Mammary epithelial cell (primary cell): Measurements from ENCODE around the gene AQP6.

Experiments
- EZH2 ChIP-seq: IDR thresholded peaks from 2 replicates; pipeline ENCODE4 v1.6.1; 2012; ENCODE audit warnings: low read length, inconsistent platforms, borderline replicate concordance
- TF ChIP-seq, protein P1 (sequence below), 2 donors: IDR thresholded peaks in 1 of 2; conservative IDR thresholded peaks in 1 of 2; 2 replicates each; pipeline ENCODE4 v1.5.1; 2011 to 2012; ENCODE audit warnings: inconsistent platforms in 2 of 2, low read length in 2 of 2, mild to moderate bottlenecking in 2 of 2, control low read depth in 1 of 2, low read depth in 1 of 2; ENCODE audit not compliant: insufficient read depth in 1 of 2; ENCODE audit errors: extremely low read depth in 1 of 2

DNA sequence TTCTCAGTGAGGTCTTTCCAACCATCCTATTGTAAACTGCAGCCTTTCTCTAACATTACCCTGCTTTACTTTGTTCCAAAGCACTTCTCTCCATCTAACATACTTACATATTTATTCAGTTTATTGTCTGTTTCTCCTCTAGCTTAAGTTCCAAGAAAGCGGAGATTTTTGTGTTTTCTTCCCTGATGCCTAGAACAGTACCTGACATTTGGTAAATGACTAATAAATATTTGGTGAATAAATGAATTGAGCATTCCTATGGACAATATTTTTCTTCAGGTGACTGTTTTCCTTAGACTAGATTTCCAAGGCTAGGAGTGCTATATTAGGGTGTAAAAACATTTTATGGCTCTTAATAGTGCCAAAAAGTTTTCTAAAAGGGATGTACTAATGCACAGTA is 50.2 kb downstream of the AQP6 start:
- TF ChIP-seq, protein P1, sequence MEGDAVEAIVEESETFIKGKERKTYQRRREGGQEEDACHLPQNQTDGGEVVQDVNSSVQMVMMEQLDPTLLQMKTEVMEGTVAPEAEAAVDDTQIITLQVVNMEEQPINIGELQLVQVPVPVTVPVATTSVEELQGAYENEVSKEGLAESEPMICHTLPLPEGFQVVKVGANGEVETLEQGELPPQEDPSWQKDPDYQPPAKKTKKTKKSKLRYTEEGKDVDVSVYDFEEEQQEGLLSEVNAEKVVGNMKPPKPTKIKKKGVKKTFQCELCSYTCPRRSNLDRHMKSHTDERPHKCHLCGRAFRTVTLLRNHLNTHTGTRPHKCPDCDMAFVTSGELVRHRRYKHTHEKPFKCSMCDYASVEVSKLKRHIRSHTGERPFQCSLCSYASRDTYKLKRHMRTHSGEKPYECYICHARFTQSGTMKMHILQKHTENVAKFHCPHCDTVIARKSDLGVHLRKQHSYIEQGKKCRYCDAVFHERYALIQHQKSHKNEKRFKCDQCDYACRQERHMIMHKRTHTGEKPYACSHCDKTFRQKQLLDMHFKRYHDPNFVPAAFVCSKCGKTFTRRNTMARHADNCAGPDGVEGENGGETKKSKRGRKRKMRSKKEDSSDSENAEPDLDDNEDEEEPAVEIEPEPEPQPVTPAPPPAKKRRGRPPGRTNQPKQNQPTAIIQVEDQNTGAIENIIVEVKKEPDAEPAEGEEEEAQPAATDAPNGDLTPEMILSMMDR (conservative IDR thresholded peaks at IDR 0.05 in 1 of 2, IDR thresholded peaks at IDR 0.05 in 1 of 2; ENCODE audit: extremely low read depth in 1 of 2, insufficient read depth in 1 of 2, low read depth in 1 of 2, low read length in 2 of 2) = no peak
- no peak for TF ChIP-seq EZH2
